GM18505 (cell line): Measurements from ENCODE around the gene ARHGAP33.

ENCODE experiments used
- ATAC-seq: cut with Tn5 transposase; IDR thresholded peaks from one replicate; pipeline ENCODE4 v1.9.1; 2021; ENCODE audit not compliant: unreplicated experiment
- POLR2A ChIP-seq: IDR thresholded peaks from 4 replicates; pipeline ENCODE4 v1.6.1; 2011; ENCODE audit warnings: borderline replicate concordance; ENCODE audit not compliant: insufficient read depth, insufficient read length; ENCODE audit errors: extremely low read depth

Gene ARHGAP33

GRCh38 chr19:35775298-35776101 is at the start of gene ARHGAP33:
Gene ARHGAP33 (plus strand): TSS chr19:35775564. CDS start chr19:35775659, 95 bp downstream.
- TF ChIP-seq POLR2A: no peak
- ATAC-seq: peak; percentile 85

- TF ChIP-seq POLR2A: no peak
- ATAC-seq: no peak
Measured at GRCh38 chr19:35727053-35727955, 48.1 kb upstream of the ARHGAP33 start.

GRCh38 chr19:35727956-35728706 is 47.2 kb upstream of the ARHGAP33 start:
- ATAC-seq: no peak
- no peak for TF ChIP-seq POLR2A

GRCh38 chr19:35729021-35729420 is 46.3 kb upstream of the ARHGAP33 start:
- no peak for ATAC-seq

GRCh38 chr19:35729763-35730162 is 45.6 kb upstream of the ARHGAP33 start:
- ATAC-seq: no peak
- TF ChIP-seq POLR2A: no peak

More at GRCh38 chr19:35729021-35729420, 46.3 kb upstream of the ARHGAP33 start:
- TF ChIP-seq POLR2A: no peak

GRCh38 chr19:35730326-35730725 is 45.0 kb upstream of the ARHGAP33 start:
- TF ChIP-seq POLR2A: no peak
- no peak for ATAC-seq

GRCh38 chr19:35731353-35731752 is 44.0 kb upstream of the ARHGAP33 start:
- no peak for TF ChIP-seq POLR2A
- no peak for ATAC-seq

GRCh38 chr19:35731779-35732405 is 43.5 kb upstream of the ARHGAP33 start:
- TF ChIP-seq POLR2A: no peak
- no peak for ATAC-seq

GRCh38 chr19:35732540-35733179 is 42.7 kb upstream of the ARHGAP33 start:
- no peak for TF ChIP-seq POLR2A
- no peak for ATAC-seq

- ATAC-seq: no peak
Measured at GRCh38 chr19:35733180-35734125, 41.9 kb upstream of the ARHGAP33 start.

GRCh38 chr19:35734273-35734672 is 41.1 kb upstream of the ARHGAP33 start:
- no peak for ATAC-seq
- no peak for TF ChIP-seq POLR2A

More at GRCh38 chr19:35733180-35734125, 41.9 kb upstream of the ARHGAP33 start:
- no peak for TF ChIP-seq POLR2A
